H1 (cell line): ENCODE measurements around the gene WNT9A. TPM values are rescaled to one million over a fixed set of nuclear protein-coding genes. Genes with fewer than 3 reads are reported as not detected.

Experiments used
- CTCF ChIA-PET: fragments of 300-600 bp; sonication (Branson Sonifier 250); formaldehyde crosslinking; loops from one replicate; lab custom pipeline; 2021; ENCODE audit not compliant: partially characterized antibody; lab: Charles Lee
- POLR2A ChIA-PET: fragments of 300-600 bp; sonication (Branson Sonifier 250); formaldehyde crosslinking; loops from one replicate; lab custom pipeline; 2021; ENCODE audit warnings: inconsistent platforms; ENCODE audit not compliant: partially characterized antibody; lab: Charles Lee
- DNase-seq, 2 experiments: peaks; one replicate each; pipeline versions ENCODE4 v3.0.0 to v3.0.0-alpha.2; 2010 to 2022; ENCODE audit warnings: low spot score in 2 of 2, low read depth in 1 of 2, mixed read lengths in 1 of 2
- FAIRE-seq: peaks from 2 replicates; lab custom pipeline; 2011; peaks lifted over from hg19 to GRCh38; lab: Jason Lieb, UNC
- H2AFZ ChIP-seq: 2 replicates; pipeline ENCODE4 v1.8.1; 2012; ENCODE audit warnings: low read length, inconsistent platforms
- H2AK5ac ChIP-seq: 2 replicates; pipeline ENCODE4 v1.6.1; 2013; ENCODE audit warnings: low read depth, low read length
- H2BK120ac ChIP-seq: replicated peaks from 2 replicates; pipeline ENCODE3; 2013; ENCODE audit warnings: low read depth, low read length, inconsistent platforms
- H2BK12ac ChIP-seq: 2 replicates; pipeline ENCODE4 v1.6.1; 2013; ENCODE audit warnings: low read depth, low read length
- H2BK15ac ChIP-seq: 2 replicates; pipeline ENCODE4 v1.6.1; 2013; ENCODE audit warnings: low read length
- H2BK20ac ChIP-seq: 2 replicates; pipeline ENCODE4 v1.6.1; 2013; ENCODE audit warnings: low read length
- H2BK5ac ChIP-seq: 2 replicates; pipeline ENCODE4 v1.6.1; 2013; ENCODE audit warnings: low read depth, low read length
- H3K14ac ChIP-seq: 2 replicates; pipeline ENCODE4 v1.6.1; 2013; ENCODE audit warnings: inconsistent platforms; ENCODE audit not compliant: insufficient read length
- H3K18ac ChIP-seq: 2 replicates; pipeline ENCODE4 v1.6.1; 2013; ENCODE audit warnings: low read length; ENCODE audit errors: extremely low read depth
- H3K23ac ChIP-seq: 2 replicates; pipeline ENCODE4 v1.6.1; 2013; ENCODE audit warnings: inconsistent platforms; ENCODE audit not compliant: insufficient read length
- H3K23me2 ChIP-seq: 2 replicates; pipeline ENCODE4 v1.6.1; 2013; ENCODE audit warnings: low read depth, low read length
- H3K27ac ChIP-seq: 2 replicates; pipeline ENCODE4 v1.6.1; 2011; ENCODE audit warnings: low read depth, low read length, inconsistent platforms
- H3K27me3 ChIP-seq, 4 experiments: replicated peaks in 1 of 4; 1 replicate in 1 of 4; 2 replicates in 3 of 4; pipeline versions ENCODE4 v1.6.1 to v1.8.1; 2011 to 2013; ENCODE audit warnings: low read length in 3 of 4, mild to moderate bottlenecking in 3 of 4, inconsistent platforms in 2 of 4, mixed read lengths in 2 of 4, moderate library complexity in 1 of 4; ENCODE audit not compliant: control insufficient read depth in 3 of 4, insufficient read depth in 3 of 4; ENCODE audit errors: extremely low read depth in 1 of 4
- H3K36me3 ChIP-seq, 4 experiments: 2 replicates each; pipeline versions ENCODE4 v1.6.1 to v1.8.1; 2011 to 2013; ENCODE audit warnings: mild to moderate bottlenecking in 4 of 4, low read length in 3 of 4, moderate library complexity in 2 of 4, control low read depth in 1 of 4, inconsistent platforms in 1 of 4; ENCODE audit not compliant: insufficient read depth in 4 of 4, control insufficient read depth in 2 of 4
- H3K4ac ChIP-seq: replicated peaks from 2 replicates; pipeline ENCODE3; 2013; ENCODE audit warnings: low read length, low read depth, mixed read lengths, inconsistent platforms; ENCODE audit not compliant: insufficient read length
- H3K4me1 ChIP-seq, 4 experiments: replicated peaks in 1 of 4; 1 replicate in 1 of 4; 2 replicates in 3 of 4; pipeline versions ENCODE4 v1.6.1 to v1.8.1; 2011 to 2013; ENCODE audit warnings: low read length in 3 of 4, inconsistent platforms in 2 of 4, mixed read lengths in 1 of 4; ENCODE audit not compliant: insufficient read depth in 4 of 4, control insufficient read depth in 3 of 4
- H3K4me2 ChIP-seq, 2 experiments: 2 replicates each; pipeline versions ENCODE4 v1.6.1 to v1.8.1; 2011 to 2013; ENCODE audit warnings: low read depth in 2 of 2, low read length in 2 of 2, control low read depth in 1 of 2, inconsistent platforms in 1 of 2, mild to moderate bottlenecking in 1 of 2; ENCODE audit not compliant: insufficient read depth in 1 of 2
- H3K4me3 ChIP-seq, 4 experiments: fragments of 200-600, 300-600 bp in 1 of 4; sonication (generic), shearing (Covaris generic), sonication (Bioruptor Twin) in 1 of 4; 2 replicates each; pipeline versions ENCODE4 v1.5.1 to v1.8.1; 2011 to 2016; ENCODE audit warnings: low read length in 4 of 4, low read depth in 3 of 4, control low read depth in 2 of 4, inconsistent platforms in 2 of 4, mild to moderate bottlenecking in 2 of 4, mixed read lengths in 1 of 4, moderate library complexity in 1 of 4; ENCODE audit not compliant: insufficient read depth in 2 of 4; ENCODE audit errors: extremely low read depth in 1 of 4
- H3K56ac ChIP-seq: replicated peaks from 2 replicates; pipeline ENCODE3; 2013; ENCODE audit warnings: low read depth, mild to moderate bottlenecking, mixed read lengths, low read length, inconsistent platforms; ENCODE audit not compliant: insufficient read length
- H3K79me1 ChIP-seq: 2 replicates; pipeline ENCODE4 v1.6.1; 2013; ENCODE audit warnings: low read depth, low read length, control low read depth
- H3K79me2 ChIP-seq, 2 experiments: 2 replicates each; pipeline versions ENCODE4 v1.6.1 to v1.8.1; 2012 to 2013; ENCODE audit warnings: low read length in 2 of 2, mild to moderate bottlenecking in 2 of 2, inconsistent platforms in 1 of 2; ENCODE audit not compliant: insufficient read depth in 2 of 2, control insufficient read depth in 1 of 2
- H3K9ac ChIP-seq, 4 experiments: replicated peaks in 1 of 4; 1 replicate in 1 of 4; 2 replicates in 3 of 4; pipeline versions ENCODE4 v1.6.1 to v1.8.1; 2011 to 2013; ENCODE audit warnings: low read depth in 3 of 4, low read length in 3 of 4, control low read depth in 2 of 4, mild to moderate bottlenecking in 2 of 4, moderate library complexity in 2 of 4, inconsistent platforms in 1 of 4; ENCODE audit errors: extremely low read depth in 1 of 4
- H3K9me3 ChIP-seq, 2 experiments: 2 replicates each; pipeline versions ENCODE4 v1.6.1 to v1.8.1; 2012 to 2013; ENCODE audit warnings: mild to moderate bottlenecking in 2 of 2, moderate library complexity in 2 of 2, control low read depth in 1 of 2, inconsistent platforms in 1 of 2, low read depth in 1 of 2, low read length in 1 of 2, mixed read lengths in 1 of 2; ENCODE audit not compliant: insufficient read depth in 2 of 2
- H4K20me1 ChIP-seq, 2 experiments: replicated peaks in 1 of 2; 2 replicates each; pipeline versions ENCODE3 to v1.8.1; 2011 to 2013; ENCODE audit warnings: inconsistent platforms in 2 of 2, low read length in 2 of 2, mild to moderate bottlenecking in 1 of 2; ENCODE audit not compliant: insufficient read depth in 2 of 2, control insufficient read depth in 1 of 2
- H4K5ac ChIP-seq: 2 replicates; pipeline ENCODE4 v1.6.1; 2013; ENCODE audit warnings: low read length, low read depth, mixed read lengths, inconsistent platforms; ENCODE audit not compliant: insufficient read length
- H4K8ac ChIP-seq: 2 replicates; pipeline ENCODE4 v1.8.0; 2013; ENCODE audit warnings: mild to moderate bottlenecking, moderate library complexity, low read length, inconsistent platforms; ENCODE audit not compliant: insufficient read depth; ENCODE audit errors: extremely low read depth
- H4K91ac ChIP-seq: replicated peaks from 2 replicates; pipeline ENCODE3; 2013; ENCODE audit warnings: low read length, mixed read lengths, inconsistent platforms; ENCODE audit not compliant: insufficient read length
- BRCA1 ChIP-seq: IDR thresholded peaks from 2 replicates; pipeline ENCODE4 v1.6.1; 2012; ENCODE audit warnings: low read depth, low read length, improper control_type of control experiment
- CREB1 ChIP-seq: IDR thresholded peaks from 2 replicates; pipeline ENCODE4 v1.6.1; 2012; ENCODE audit warnings: inconsistent platforms
- EGR1 ChIP-seq: IDR thresholded peaks from 2 replicates; pipeline ENCODE4 v1.6.1; 2011; ENCODE audit warnings: low read depth, low read length, borderline replicate concordance
- EP300 ChIP-seq, 2 experiments: IDR thresholded peaks; 1 replicate in 1 of 2; 2 replicates in 1 of 2; pipeline ENCODE4 v1.6.1; 2011 to 2012; ENCODE audit warnings: low read depth in 2 of 2, low read length in 2 of 2, mild to moderate bottlenecking in 2 of 2, borderline replicate concordance in 1 of 2, inconsistent platforms in 1 of 2, moderate library complexity in 1 of 2
- JUND ChIP-seq: IDR thresholded peaks from 2 replicates; pipeline ENCODE4 v1.6.1; 2011; ENCODE audit warnings: mild to moderate bottlenecking, improper control_type of control experiment, low read length
- KDM1A ChIP-seq: fragments of 200-600, 300-600 bp; sonication (generic); IDR thresholded peaks from 2 replicates; pipeline ENCODE4 v1.7.1; 2016; ENCODE audit warnings: mild to moderate bottlenecking, low read length, borderline replicate concordance
- POU5F1 ChIP-seq: IDR thresholded peaks from 2 replicates; pipeline ENCODE4 v1.6.1; 2011; ENCODE audit warnings: low read depth, mild to moderate bottlenecking, low read length, moderate library complexity
- TAF1 ChIP-seq: IDR thresholded peaks from 2 replicates; pipeline ENCODE4 v1.6.1; 2011; ENCODE audit warnings: mild to moderate bottlenecking, low read depth, low read length
- TCF12 ChIP-seq: IDR thresholded peaks from 2 replicates; pipeline ENCODE4 v1.6.1; 2011; ENCODE audit warnings: low read depth, mild to moderate bottlenecking, low read length
- WGBS, 2 experiments: shearing (Covaris generic) in 1 of 2; methylation state at CpG; one replicate each; pipeline versions ENCODE4 v1.1.6 to v1.1.7; 2013 to 2015; ENCODE audit warnings: low lambda C conversion rate in 2 of 2, mixed read lengths in 2 of 2, inconsistent platforms in 1 of 2, low coverage in 1 of 2, missing lambda C conversion rate in 1 of 2; ENCODE audit not compliant: insufficient replicate concordance in 2 of 2, insufficient coverage in 1 of 2, insufficient read length in 1 of 2; ENCODE audit errors: extremely low coverage in 1 of 2, missing lambda C conversion rate in 1 of 2; 5-methylcytosine and 5-hydroxymethylcytosine counted together
- polyA plus RNA-seq, 7 experiments: library from polyadenylated mRNA; depleted of rRNA in 3 of 7; stranded (reverse) in 5 of 7; unstranded in 2 of 7; fragments of >200 nt in 5 of 7; fragments of 200-250 nt in 2 of 7; gene quantifications; 1 replicate in 5 of 7; 2 replicates in 1 of 7; 4 replicates in 1 of 7; pipeline versions ENCODE4 v1.2.1 to v1.2.3, GENCODE V29; 2011 to 2013; ENCODE audit warnings: missing spikeins in 2 of 7, mixed read lengths in 2 of 7
- total RNA-seq: library from RNA; stranded (reverse); fragmentation: NEBNext Ultra II Directional; extraction: Animal tissue kit (Norgen Biotek cat#: 25700); gene quantifications from 2 replicates; pipeline ENCODE4 v1.2.1, GENCODE V29; 2021
- TF ChIP-seq, protein P1 (sequence below): IDR thresholded peaks from 2 replicates; pipeline ENCODE4 v1.6.1; 2011; ENCODE audit warnings: low read length, improper control_type of control experiment

The WNT9A gene
- total and polyA plus RNA-seq, 2 of the 8 experiments (the other 6 are each of a cell fraction or from before 2014, with no cell fraction given), result 1.1 to 1.5 TPM

DNA sequence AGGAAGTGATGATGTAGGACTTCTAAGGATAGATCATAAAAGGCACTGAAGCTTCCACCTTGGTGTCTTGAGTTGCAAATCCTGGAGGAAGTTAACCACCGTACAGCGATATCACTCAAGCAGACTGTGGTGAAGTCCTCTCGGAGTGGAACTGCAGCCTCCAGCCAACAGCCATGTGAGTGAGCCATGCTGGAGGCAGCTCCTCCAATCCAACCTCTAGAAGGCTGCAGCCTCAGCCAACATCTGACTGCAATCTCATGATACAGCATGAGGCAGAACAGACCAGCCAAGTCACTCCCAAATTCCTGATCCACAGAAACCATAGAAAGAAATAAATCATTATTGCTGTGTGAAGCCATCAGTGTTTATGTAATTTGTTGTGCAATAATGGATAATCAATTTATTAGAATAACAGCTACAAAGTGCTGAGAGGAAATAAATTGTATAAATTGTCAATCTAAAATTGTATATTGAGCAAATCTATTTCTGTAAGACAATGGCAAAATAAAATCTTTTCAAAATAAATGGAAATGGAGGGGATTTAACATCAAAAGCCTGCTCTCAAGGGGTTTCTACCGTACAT lies 67.3 kb downstream of the WNT9A start:
- Histone ChIP-seq H3K18ac (no peak overlapping the region), H3K23ac (no peak overlapping the region), H3K27me3 (no peaks in the 10 kb centered on the region), H3K14ac (no peak overlapping the region), H2BK120ac (no peak overlapping the region), H4K8ac (no peak overlapping the region), H3K9ac (no peak overlapping the region), H3K27ac (no peak overlapping the region)
- TF ChIP-seq, protein P1, sequence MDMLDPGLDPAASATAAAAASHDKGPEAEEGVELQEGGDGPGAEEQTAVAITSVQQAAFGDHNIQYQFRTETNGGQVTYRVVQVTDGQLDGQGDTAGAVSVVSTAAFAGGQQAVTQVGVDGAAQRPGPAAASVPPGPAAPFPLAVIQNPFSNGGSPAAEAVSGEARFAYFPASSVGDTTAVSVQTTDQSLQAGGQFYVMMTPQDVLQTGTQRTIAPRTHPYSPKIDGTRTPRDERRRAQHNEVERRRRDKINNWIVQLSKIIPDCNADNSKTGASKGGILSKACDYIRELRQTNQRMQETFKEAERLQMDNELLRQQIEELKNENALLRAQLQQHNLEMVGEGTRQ, result no peak
- TF ChIP-seq EP300 (IDR thresholded peaks at IDR 0.05; ENCODE audit: borderline replicate concordance in 1 of 2, low read depth in 2 of 2, low read length in 2 of 2), result no peak
- no peak for TF ChIP-seq BRCA1
- TF ChIP-seq TCF12, result no peak
- TF ChIP-seq EGR1, result no peak
- TF ChIP-seq JUND, result no peak
- no peak for TF ChIP-seq TAF1
- TF ChIP-seq POU5F1, result no peak
- no peak for TF ChIP-seq KDM1A
- no peak for TF ChIP-seq CREB1
- TF ChIP-seq, all 59 proteins: peak for 0
- Histone ChIP-seq H2BK5ac (no peak overlapping the region), H2BK12ac (no peak overlapping the region), H3K23me2 (no peaks in the 10 kb centered on the region), H2BK15ac (no peak overlapping the region), H3K79me2 (no peaks in the 10 kb centered on the region), H2BK20ac (no peak overlapping the region), H3K4me1 (peaks cover 0 to 2% (median 0%) of the 10 kb centered on the region in 4 experiments; a peak in 2 of 7 replicates), H3K4me2 (no peak overlapping the region), H4K5ac (no peak overlapping the region), H2AFZ (no peak overlapping the region), H3K4ac (no peak overlapping the region), H3K4me3 (no peak overlapping the region), H4K91ac (no peak overlapping the region), H3K79me1 (no peaks in the 10 kb centered on the region), H3K36me3 (no peaks in the 10 kb centered on the region), H3K9me3 (no peaks in the 10 kb centered on the region), H3K56ac (no peak overlapping the region), H4K20me1 (no peaks in the 10 kb centered on the region), H2AK5ac (no peak overlapping the region)
- CTCF ChIA-PET, result interaction anchor here (0.5 to 1.2 kb wide), 4 partner anchors 51 to 446 kb away, joined by 3 to 4 read pairs (median 3); no protein-coding TSS in a partner anchor
- FAIRE-seq (no peak), DNase-seq (no peak)
- POLR2A ChIA-PET, result no interaction called here
- 93% methylated on average over 4 of the region's 4 CpGs; no CpG with 5 or more reads in 1 of the 2 experiments for WGBS, 2 experiments
